AG09319 (cell line): ENCODE measurements around the gene LPCAT4.
A peak's percentile ranks its signal among the peaks of the same experiment; 100 is the strongest.

Experiments
- DNase-seq: peaks from one replicate; pipeline ENCODE4 v3.0.0-alpha.2; 2010; ENCODE audit warnings: low read depth; ENCODE audit errors: extremely low read depth
- TF ChIP-seq, protein P1 (sequence below): IDR thresholded peaks from 2 replicates; pipeline ENCODE4 v1.5.1; 2011; ENCODE audit warnings: low read depth, mild to moderate bottlenecking, inconsistent platforms, low read length, moderate library complexity

Gene LPCAT4

GRCh38 chr15:34362047-34362773 lies 4.8 kb downstream of the LPCAT4 start:
- DNase-seq: no peak
- TF ChIP-seq, protein P1, sequence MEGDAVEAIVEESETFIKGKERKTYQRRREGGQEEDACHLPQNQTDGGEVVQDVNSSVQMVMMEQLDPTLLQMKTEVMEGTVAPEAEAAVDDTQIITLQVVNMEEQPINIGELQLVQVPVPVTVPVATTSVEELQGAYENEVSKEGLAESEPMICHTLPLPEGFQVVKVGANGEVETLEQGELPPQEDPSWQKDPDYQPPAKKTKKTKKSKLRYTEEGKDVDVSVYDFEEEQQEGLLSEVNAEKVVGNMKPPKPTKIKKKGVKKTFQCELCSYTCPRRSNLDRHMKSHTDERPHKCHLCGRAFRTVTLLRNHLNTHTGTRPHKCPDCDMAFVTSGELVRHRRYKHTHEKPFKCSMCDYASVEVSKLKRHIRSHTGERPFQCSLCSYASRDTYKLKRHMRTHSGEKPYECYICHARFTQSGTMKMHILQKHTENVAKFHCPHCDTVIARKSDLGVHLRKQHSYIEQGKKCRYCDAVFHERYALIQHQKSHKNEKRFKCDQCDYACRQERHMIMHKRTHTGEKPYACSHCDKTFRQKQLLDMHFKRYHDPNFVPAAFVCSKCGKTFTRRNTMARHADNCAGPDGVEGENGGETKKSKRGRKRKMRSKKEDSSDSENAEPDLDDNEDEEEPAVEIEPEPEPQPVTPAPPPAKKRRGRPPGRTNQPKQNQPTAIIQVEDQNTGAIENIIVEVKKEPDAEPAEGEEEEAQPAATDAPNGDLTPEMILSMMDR: no peak

- TF ChIP-seq, protein P1: no peak
- no peak for DNase-seq
Observed at GRCh38 chr15:34361278-34361677, 5.7 kb downstream of the LPCAT4 start.

GRCh38 chr15:34360298-34360697 lies 6.7 kb downstream of the LPCAT4 start:
- no peak for DNase-seq

GRCh38 chr15:34359416-34359815 lies 7.6 kb downstream of the LPCAT4 start:
- DNase-seq: no peak
- TF ChIP-seq, protein P1: no peak

More at GRCh38 chr15:34360298-34360697, 6.7 kb downstream of the LPCAT4 start:
- TF ChIP-seq, protein P1: no peak

DNA sequence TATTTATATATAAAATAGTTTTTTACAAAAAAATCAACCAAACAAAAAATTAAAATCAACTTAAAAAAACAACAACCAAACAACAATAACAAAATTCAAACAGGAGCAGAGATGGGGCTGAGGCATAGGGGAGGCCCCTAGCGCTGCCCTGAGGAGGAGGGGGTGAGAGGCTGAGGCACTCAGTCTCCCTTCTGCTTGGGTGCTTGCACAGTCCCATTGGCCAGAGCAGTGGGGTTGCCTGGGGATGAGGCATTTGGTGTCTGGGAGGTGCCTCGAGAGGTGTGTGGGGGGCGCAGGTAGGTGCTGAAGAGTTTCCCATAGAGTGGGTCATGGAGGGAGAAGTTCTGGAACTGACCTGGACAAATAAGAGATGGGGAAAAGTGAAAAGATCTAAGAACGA lies 8.0 kb downstream of the LPCAT4 start:
- TF ChIP-seq, protein P1: no peak
- DNase-seq: no peak

- DNase-seq: no peak
- TF ChIP-seq, protein P1: peak; percentile 4; the same call in 1 of the 2 replicates
Observed at GRCh38 chr15:34358367-34358766, 8.6 kb downstream of the LPCAT4 start.

- TF ChIP-seq, protein P1: no peak
- no peak for DNase-seq
Observed at GRCh38 chr15:34357653-34358052, 9.3 kb downstream of the LPCAT4 start.
